NB4 (cell line): Measurements from ENCODE around the gene SLC7A7.

ENCODE experiments used
- DNase-seq: peaks from one replicate; pipeline ENCODE4 v3.0.0; 2010; ENCODE audit warnings: low read depth
- H3K4me3 ChIP-seq: one replicate; pipeline ENCODE4 v1.5.1; 2011; ENCODE audit warnings: mild to moderate bottlenecking, low read depth, low read length, moderate library complexity
- CTCF ChIP-seq: IDR thresholded peaks from one replicate; pipeline ENCODE4 v1.5.1; 2012; ENCODE audit warnings: low read depth, low read length
- MAX ChIP-seq: IDR thresholded peaks from 2 replicates; pipeline ENCODE4 v1.6.1; 2011; ENCODE audit warnings: low read depth, low read length
- MYC ChIP-seq: IDR thresholded peaks from 2 replicates; pipeline ENCODE4 v1.6.1; 2011; ENCODE audit warnings: low read depth, low read length
- POLR2A ChIP-seq: IDR thresholded peaks from 2 replicates; pipeline ENCODE4 v1.6.1; 2011; ENCODE audit warnings: mild to moderate bottlenecking; ENCODE audit not compliant: insufficient read length; ENCODE audit errors: extremely low read depth

Gene SLC7A7

GRCh38 chr14:22843123-22843925, 28.1 kb upstream of the SLC7A7 start:
- no peak overlapping the region for H3K4me3 ChIP-seq
- no peak for DNase-seq
- TF ChIP-seq MYC, result no peak
- TF ChIP-seq CTCF, result no peak
- TF ChIP-seq MAX, result no peak
- no peak for TF ChIP-seq POLR2A

GRCh38 chr14:22842211-22843122, 27.2 kb upstream of the SLC7A7 start:
- no peak for DNase-seq
- TF ChIP-seq MYC (no peak), CTCF (no peak), MAX (no peak), POLR2A (no peak)
- H3K4me3 ChIP-seq, result no peak overlapping the region

- H3K4me3 ChIP-seq, result no peak overlapping the region
- DNase-seq, result no peak
- no peak for TF ChIP-seq MAX
- no peak for TF ChIP-seq MYC
- TF ChIP-seq POLR2A, result no peak
- no peak for TF ChIP-seq CTCF
Measured at GRCh38 chr14:22841769-22842168, 26.5 kb upstream of the SLC7A7 start.

- no peak for TF ChIP-seq MAX
- DNase-seq, result no peak
- no peak overlapping the region for H3K4me3 ChIP-seq
Measured at GRCh38 chr14:22841311-22841710, 26.1 kb upstream of the SLC7A7 start.

GRCh38 chr14:22839159-22839779, 24.0 kb upstream of the SLC7A7 start:
- TF ChIP-seq MYC, result no peak
- no peak for TF ChIP-seq MAX
- TF ChIP-seq CTCF, result no peak
- no peak for TF ChIP-seq POLR2A
- DNase-seq, result peak; percentile 45
- peak overlapping the region; percentile 79 for H3K4me3 ChIP-seq

- peak; percentile 60; the same call in 1 of the 2 replicates for TF ChIP-seq MYC
- peak; percentile 45 for TF ChIP-seq MAX
- TF ChIP-seq POLR2A, result no peak
- TF ChIP-seq CTCF, result no peak
- peak overlapping the region; percentile 79 for H3K4me3 ChIP-seq
- peak; percentile 95 for DNase-seq
Measured at GRCh38 chr14:22838631-22839041, 23.4 kb upstream of the SLC7A7 start.
